CD4-positive, alpha-beta T cell treated with Interleukin-1 beta for 1 hour (primary cell): ENCODE results near the gene OR4C45.
"Not testable (repeated sequence)": the region's sequence is repeated elsewhere in the genome, so short reads cannot be mapped to it uniquely, and the experiment has no call there.

Experiments
- DNase-seq, 2 donors: peaks; one replicate each; pipeline ENCODE4 v3.0.0-alpha.2; 2020 to 2022

Gene OR4C45

DNA sequence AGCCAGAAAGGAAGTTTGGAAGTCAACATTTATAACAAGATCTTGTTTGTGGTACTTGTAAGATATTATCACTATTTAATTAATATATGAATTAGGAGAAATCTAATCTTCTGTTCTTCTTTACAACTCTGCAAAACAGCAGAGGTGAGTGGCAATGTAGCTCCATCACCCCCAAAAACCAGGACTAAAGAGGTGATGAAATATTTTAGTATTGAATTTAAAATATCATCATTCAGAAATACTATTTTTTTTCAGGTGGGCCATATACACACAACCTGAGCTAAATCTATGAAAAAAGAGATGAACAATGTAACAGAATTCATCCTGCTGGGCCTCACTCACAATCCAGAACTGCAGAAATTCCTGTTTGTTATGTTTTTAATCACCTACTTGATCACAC lies at the start of gene OR4C45:
Gene OR4C45, plus strand, starts transcription at position 301 of the 400 bp plus-strand sequence.
- DNase-seq, result no peak

DNA sequence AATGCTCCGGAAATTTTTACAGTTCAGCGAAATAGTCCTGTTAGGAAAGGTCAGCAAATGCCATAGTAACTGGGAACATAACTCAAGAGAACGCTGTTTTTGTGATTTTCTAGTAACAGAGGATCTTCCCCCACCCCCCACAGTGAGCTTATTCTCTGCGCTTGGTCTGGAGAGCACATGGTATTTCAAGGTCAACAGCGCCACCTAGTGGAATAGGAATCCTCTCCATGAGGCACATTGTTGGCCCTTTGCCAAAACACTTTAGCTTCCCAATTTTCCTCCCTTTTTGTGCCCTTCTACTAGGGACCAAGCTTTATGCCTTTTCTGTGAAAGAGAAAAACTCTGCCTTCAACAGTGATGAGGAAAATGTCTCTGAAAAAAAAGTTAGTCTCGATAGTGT lies 37.1 kb upstream of the OR4C45 start:
- DNase-seq, result peak in 1 of 2 donors; percentile 23

DNA sequence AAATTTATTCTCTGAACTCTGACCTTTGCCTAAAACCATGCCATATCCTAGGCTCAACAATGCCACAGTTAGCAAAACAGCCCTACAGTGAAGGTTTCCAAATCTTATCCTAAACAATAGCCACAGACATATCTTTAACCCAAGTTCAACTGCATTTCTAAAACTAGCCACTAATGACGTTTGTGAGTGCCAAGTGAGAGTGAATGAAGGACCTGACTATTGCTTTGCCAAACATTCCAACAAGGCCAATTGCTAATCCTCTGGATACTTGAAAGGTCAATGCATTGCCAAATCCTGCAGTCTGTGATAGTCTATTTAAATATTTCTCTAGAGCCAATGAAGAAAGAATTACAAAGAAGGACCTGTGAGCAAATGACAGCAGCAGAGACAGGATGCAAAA lies 2.5 kb upstream of the OR4C45 start:
- no peak for DNase-seq

DNA sequence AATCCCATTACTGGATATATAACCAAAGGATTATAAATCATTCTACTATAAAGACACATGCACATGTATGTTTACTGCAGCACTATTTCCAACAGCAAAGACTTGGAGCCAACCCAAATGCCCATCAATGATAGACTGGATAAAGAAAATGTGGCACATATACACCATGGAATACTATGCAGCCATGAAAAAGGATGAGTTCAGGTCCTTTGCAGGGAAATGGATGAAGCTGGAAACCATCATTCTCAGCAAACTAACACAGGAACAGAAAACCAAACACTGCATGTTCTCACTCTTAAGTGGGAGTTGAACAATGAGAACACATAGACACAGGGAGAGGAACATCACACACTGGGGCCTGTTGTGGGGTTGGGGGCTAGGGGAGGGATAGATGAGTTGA lies 3.6 kb downstream of the OR4C45 start:
- not testable (repeated sequence) for DNase-seq

DNA sequence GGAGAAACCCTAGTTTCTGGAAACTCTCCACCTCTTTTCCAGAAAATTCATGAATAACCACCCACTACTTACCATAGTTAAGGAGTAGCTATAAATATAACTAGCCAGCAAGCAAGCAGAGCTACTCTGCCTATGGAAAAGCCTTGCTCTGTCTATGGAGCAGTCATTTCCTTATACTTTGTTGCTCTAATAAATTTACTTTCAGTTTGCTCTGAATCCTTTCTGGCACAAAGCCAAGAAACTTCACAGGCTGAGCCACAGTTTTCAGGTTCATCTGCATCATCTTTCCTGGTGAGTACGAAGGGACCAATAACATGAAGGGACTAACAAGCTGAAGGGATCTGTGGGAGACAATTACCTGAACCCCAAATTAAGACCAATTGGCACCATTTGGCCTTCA lies 4.6 kb downstream of the OR4C45 start:
- DNase-seq, result no peak

DNA sequence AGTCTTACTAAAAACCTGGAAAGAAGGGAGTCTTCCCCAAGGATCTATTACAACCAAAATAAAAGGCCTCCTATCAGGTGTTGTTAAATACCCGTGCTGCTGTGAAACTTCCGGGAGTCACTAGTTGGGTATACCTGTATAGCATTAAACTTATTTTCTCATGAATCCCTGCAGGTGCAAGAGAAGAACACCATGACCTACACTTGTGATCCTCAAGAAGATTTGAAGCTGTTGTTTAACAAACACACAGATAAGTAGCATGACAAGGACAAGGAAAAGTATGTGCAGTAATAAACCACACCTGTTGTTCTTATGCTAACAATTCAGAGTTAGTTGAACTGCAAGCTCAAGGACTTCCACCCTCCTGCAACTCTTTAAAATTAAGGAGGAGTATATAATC lies 12.0 kb downstream of the OR4C45 start:
- DNase-seq, result no peak

DNA sequence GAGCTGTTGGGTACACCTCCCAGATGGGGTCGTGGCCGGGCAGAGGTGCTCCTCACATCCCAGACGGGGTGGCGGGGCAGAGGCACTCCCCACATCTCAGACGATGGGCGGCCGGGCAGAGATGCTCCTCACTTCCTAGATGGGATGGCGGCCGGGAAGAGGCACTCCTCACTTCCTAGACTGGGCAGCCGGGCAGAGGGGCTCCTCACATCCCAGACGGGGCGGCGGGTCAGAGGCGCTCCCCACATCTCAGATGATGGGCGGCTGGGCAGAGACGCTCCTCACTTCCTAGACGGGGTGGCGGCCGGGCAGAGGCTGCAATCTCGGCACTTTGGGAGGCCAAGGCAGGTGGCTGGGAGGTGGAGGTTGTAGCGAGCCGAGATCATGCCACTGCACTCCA lies 30.4 kb downstream of the OR4C45 start:
- not testable (repeated sequence) for DNase-seq

DNA sequence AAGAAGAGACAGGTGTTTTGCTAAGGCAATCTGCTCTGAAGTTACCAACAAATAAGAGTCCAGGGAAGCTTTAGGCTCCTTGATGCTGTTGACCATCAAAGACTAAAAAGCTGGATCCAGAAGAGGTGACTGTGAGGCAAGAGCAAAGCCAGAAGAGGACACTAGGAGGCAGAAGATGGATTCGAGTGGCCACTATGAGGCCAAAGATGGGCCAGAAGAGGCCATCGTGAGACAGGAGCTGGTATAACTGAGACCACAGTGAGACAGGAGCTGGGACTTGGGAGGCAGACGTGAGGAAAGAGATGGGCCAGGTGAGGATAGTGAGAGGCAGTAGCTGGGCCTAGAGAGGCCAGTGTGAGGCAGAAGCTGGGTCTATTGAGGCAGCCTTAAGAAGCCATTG lies 37.7 kb downstream of the OR4C45 start:
- no peak for DNase-seq

DNA sequence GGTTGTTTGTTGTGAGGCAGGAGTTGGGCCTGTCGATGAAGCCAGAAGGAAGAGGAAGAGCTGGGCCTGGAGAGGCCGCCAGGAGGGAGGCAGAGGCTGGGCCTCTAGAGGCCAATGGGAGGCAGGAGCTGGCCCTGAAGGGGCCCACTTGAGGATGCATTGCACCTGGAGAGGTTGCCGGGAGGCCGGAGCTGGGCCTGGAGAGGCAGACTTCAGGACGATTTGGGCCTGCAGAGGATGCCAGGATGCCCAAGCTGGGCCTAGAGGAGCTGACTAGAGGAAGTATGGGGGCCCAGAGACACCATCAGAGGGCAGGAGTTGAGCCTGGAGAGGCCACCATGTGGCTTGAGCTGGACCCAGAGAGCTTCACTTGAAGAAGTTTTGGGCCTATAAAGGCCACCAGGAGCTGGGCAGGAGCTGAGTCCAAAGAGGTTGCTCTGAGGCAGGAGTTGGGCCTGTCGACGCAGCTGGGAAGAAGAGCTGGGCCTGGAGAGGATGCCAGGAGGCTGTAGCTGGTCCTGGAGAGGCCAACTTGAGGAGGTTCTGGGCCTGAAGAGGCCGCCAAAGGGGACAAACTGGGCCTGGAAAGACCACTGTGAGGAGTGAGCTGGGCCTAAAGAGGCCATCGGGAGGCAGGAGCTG lies 39.0 kb downstream of the OR4C45 start:
- no peak for DNase-seq

DNA sequence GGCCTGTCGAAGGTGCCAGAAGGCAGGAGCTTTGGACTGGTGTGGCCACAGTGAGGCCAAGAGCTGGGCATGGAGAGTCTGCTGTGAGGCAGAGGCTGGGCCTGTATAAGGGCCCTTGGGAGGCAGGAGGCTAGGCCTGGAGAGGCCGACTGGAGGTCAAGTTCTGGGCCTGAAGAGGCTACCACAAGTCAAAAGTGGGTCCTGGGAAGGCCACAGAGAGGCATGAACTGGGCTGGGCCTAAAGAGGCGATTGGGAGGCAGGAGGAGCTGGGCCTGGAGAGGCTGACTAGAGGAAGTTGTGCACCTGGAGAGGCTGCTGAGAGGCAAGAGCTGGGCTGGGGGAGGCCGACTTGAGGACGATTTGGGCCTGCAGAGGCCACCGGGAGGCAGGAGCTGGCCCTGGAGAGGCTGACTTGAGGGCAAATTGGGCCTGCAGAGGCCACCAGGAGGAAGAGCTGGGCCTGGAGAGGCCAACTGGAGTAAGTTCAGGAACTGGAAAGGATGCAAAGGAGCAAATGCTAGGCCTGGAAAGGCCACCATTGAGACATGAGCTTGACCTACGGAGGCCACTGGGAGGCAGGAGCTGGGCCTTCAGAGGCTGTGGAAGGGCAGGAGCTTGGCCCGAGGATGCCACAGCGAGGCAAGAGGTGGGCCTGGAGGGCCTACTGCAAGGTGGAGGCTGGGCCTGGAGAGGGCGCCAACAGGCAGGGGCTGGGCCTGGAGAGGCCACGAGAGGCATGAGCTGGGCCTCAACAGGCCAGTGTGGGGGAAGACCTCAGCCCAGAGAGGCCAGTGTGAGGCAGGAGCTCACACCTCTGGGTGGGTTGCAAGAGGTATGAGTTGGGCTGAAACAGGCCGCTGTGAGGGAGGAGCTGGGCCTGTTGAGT lies 39.8 kb downstream of the OR4C45 start:
- DNase-seq, result no peak

DNA sequence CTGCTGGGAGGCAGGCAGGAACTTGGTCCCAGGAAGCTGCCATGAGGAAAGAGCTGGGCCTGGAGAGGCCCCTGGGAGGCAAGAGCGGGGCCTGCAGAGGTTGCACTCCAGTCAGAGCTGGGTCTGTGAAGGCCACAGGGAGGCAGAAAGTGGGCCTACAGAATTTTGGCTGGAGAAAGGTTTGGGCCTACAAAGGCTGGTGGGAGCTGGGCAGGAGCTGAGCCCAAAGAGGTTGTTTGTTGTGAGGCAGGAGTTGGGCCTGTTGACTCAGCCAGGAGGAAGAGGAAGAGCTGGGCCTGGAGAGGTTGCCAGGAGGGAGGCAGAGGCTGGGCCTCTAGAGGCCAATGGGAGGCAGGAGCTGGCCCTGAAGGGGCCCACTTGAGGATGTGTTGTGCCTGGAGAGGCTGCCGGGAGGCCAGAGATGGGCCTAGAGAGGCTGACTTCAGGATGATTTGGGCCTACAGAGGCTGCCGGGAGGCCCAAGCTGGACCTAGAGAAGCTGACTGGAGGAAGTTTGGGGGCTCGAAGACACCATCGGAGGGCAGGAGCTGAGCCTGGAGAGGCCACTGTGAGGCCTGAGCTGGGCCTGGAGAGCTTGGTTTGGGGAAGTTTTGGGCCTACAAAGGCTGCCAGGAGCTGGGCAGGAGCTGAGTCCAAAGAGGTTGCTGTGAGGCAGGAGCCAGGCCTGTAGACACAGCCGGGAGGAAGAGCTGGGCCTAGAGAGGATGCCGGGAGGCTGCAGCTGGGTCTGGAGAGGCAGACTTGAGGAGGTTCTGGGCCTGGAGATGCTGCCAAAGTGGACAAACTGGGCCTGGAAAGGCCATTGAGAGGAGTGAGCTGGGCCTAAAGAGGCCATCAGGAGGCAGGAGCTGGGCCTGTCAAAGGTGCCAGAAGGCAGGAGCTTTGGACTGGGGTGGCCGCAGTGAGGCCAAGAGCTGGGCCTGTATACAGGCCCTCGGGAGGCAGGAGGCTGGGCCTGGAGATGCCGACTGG lies 40.7 kb downstream of the OR4C45 start:
- no peak for DNase-seq

DNA sequence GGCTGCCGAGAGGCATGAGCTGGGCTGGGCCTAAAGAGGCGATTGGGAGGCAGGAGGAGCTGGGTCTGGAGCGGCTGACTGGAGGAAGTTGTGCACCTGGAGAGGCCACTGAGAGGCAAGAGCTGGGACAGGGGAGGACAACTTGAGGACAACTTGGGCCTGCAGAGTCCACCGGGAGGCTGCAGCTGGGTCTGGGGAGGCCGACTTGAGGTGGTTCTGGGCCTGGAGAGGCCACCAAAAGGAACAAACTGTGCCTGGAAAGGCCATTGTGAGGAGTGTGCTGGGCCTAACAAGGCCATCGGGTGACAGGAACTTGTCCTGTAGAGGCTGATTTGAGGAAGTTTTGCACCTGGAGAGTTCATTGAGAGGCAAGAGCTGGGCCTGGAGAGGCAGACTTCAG lies 41.5 kb downstream of the OR4C45 start:
- DNase-seq, result no peak

DNA sequence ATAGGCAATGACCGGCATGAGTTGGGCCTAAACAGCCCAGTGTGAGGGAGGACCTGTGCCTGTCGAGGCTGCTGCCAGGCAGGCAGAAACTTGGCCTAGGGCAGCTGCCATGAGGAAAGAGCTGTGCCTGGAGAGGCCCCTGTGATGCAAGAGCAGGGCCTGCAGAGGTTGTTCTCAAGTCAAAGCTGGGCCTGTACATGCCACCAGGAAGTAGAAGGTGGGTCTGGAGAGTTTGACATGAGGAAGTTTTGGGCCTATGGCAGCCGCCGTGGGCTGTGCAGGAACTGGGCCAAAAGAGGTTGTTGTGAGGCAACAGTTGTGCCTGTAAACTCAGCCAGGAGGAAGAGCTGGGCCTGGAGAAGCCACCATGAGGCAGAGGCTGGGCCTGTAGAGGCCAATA lies 43.2 kb downstream of the OR4C45 start:
- no peak for DNase-seq

DNA sequence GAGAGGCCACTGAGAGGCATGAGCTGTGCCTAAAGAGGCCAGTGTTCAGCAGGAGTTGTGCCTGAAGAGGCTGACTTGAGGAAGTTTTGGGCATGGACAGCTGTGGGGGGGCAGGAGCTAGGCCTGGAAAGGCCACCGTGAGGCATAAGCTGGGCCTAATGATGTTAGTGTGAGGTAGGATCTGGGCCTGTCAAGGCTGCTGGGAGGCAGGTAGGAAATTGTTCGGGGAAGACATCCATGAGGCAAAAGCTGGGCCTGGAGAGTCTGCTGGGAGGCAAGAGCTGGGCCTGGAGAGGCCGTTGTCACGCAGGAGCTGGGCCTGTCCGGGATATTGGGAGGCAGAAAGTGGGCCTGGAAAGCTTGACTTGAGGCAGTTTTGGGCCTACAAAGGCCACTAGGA lies 44.9 kb downstream of the OR4C45 start:
- no peak for DNase-seq

DNA sequence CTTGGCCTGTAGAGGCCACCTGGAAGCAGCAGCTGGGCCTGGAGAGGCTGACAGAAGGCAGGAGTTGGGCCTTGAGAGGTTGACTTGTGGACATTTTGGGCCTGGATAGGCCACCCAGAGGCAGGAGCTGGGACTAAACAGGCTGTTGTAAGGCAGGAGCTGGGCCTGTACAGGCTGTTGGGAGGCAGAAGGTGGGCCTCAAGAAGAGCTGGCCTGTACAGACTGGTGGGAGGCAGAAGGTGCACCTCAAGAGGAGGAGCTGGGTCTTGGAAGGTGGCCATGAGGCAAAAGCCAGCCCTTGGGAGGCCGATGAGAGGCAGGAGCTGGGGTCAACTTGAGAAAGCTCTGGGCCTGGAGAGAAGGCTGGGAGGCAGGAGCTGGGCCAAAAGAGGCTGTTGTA lies 45.3 kb downstream of the OR4C45 start:
- DNase-seq, result no peak

DNA sequence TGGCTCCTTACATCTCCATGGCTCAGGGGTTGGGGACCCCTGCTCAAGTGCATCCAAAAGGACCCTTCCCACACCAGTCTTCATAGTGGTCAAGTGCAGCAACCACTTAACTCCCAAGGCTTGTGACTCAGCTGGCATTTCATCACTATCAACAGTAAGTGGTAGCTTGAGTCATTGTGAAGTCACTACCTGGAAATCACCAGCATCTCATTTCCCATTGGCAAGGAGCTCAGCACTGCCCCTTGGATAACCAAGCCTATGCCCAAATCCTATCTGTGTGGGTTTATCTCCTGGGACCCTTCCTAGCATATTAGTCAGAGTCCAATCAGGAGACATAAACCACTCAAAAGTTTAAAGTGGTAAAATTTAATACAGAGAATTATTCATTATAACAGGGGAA lies 46.3 kb downstream of the OR4C45 start:
- not testable (repeated sequence) for DNase-seq

DNA sequence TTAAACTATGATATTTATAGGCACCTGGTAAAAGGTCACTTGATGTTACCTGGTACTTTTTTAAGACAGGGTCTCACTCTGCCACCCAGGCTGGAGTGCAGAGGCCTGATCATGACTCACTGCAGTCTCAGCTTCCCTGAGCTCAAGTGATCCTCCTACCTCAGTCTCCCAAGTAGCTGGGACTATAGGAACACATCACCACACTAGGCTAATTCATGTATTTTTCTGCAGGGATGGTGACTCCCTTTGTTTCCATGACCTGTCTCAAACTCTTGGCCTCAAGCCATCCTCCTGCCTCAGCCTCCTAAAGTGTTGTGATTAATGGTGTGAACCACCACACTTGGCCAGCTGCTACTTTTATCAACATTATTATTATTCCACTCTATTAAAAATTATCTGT lies 47.6 kb downstream of the OR4C45 start:
- DNase-seq, result no peak
